Right lung (tissue), 5 donors: ENCODE measurements around the gene ATXN10. TPM values are rescaled to one million over a fixed set of nuclear protein-coding genes. Genes with fewer than 3 reads are reported as not detected.

Experiments
- DNase-seq, 2 donors: peaks; one replicate each; pipeline ENCODE4 v3.0.0-alpha.2; 2013
- polyA plus RNA-seq, 5 donors: library from polyadenylated mRNA; unstranded; fragments of 120-200 nt; gene quantifications; one replicate each; pipeline versions ENCODE4 v1.2.1 to v1.2.3, GENCODE V29; 2013; ENCODE audit warnings: inconsistent platforms in 1 of 5, low replicate concordance in 1 of 5; ENCODE audit not compliant: insufficient read length in 5 of 5, insufficient read depth in 1 of 5

Gene ATXN10
- polyA plus RNA-seq, 5 donors: 226 to 310 (median 249) TPM

GRCh38 chr22:45876136-45877035 lies 204.8 kb downstream of the ATXN10 start:
- no peak for DNase-seq

GRCh38 chr22:45877036-45877380 lies 205.4 kb downstream of the ATXN10 start:
- no peak for DNase-seq

GRCh38 chr22:45877651-45878050 lies 206.0 kb downstream of the ATXN10 start:
- no peak for DNase-seq

GRCh38 chr22:45878051-45878781 lies 206.6 kb downstream of the ATXN10 start:
- no peak for DNase-seq

- DNase-seq: no peak
Observed at GRCh38 chr22:45878901-45879551, 207.4 kb downstream of the ATXN10 start.

- DNase-seq: no peak
Observed at GRCh38 chr22:45879552-45879949, 207.9 kb downstream of the ATXN10 start.

DNA sequence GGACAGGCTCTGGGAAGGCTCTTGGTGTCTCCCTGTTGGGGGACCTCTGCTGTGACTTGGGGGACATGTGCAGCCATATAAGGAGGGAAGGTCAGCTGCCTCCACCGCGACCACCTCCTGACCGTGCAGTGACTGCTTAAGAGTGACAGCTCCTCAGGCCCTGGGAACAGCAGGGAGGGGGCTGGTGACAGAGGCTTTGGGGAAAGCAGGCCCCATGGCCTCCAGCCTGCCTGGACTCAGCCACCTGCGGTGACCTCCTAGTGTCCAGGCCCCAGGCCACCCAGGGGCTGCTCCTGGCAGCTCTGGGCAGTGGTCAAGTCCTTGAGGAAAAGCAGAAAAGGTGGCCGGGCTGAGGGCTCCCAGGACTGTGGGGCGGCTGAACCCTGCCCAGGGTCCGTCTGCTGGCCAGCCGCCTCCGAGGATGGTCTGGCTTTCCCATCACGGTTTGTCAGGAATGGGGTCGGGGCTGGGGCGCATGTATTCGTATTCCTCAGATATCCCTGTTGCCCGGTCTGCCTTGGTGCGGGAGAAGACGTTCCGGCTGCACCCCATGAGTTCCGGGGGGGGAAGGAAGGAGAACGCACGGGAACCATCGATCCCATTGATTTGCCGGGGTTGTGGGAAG lies 208.6 kb downstream of the ATXN10 start:
- DNase-seq: no peak

GRCh38 chr22:45880716-45881523 lies 209.3 kb downstream of the ATXN10 start:
- no peak for DNase-seq

GRCh38 chr22:45881524-45881875 lies 209.9 kb downstream of the ATXN10 start:
- no peak for DNase-seq

- DNase-seq: no peak
Observed at GRCh38 chr22:45882881-45883810, 211.5 kb downstream of the ATXN10 start.

DNA sequence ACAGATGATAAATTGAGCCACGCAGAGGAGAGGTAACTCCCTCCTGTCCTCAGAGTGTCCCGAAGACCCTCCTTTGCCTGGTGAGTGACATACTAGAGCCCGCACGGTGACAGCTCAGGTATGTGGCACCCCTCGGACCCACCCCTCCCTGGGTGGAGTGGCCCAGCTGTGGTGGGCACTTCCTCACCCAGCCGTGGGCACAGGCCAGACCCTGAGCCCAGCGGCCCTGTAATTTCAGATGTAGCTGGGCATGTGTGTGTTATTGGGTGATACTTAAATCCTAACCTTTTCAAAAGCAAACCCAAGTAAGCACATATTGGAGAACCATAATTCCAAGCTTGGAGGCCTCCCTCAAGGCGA lies 212.2 kb downstream of the ATXN10 start:
- DNase-seq: no peak

GRCh38 chr22:45884201-45885062 lies 212.8 kb downstream of the ATXN10 start:
- DNase-seq: no peak

DNA sequence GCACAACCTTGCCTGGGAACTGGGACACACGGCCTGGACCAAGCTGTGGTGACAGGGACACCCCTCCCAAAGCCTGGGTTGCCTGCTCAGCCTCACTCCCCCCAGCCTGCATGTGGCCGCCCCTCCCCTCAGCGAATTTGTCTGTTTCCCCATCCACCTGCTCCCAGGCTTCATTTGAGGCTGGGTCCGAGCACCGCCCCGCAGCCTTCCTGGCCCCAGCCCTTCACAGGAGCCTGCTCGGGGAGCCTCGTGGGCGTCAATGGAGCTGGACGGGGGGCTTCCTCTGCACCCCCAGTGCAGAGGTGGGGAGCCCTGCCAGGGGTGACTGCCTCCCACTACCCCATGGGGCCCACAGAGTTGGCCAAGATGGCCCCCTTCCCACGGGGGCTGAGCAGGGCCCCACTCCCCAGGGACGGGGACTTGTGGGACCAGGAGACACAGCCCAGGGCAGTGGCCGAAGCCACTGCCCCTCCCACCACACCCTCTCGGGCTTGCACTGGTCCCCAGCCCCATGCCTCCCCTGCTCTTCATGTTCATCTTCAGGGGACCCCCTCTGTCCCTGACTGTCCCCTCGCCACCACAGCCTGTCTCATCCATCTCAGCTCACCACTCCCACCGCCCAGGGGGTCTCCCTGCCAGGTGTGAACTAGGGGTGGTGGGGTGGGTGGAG lies 213.7 kb downstream of the ATXN10 start:
- no peak for DNase-seq

DNA sequence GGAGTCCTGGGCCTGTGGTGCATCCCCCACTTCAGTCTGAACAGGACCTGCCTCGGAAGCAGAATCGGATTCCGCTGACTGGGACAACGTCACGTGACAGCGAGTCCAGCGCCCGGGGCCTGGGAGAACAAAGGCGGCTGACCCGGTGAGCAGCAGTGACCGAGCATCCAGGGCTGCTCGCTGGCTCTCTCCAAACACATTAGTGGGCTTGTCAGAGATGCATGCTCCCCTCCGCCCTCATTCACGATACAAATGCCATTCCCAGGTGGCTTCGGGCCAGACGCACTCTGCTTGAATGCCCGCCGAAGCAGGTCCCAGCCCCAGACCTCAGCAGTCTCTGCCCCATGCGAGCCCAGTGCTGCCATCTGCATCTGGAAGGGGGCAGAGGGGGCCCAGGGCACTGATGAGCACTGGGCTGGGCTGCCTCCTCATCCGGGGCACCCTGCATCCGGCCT lies 214.3 kb downstream of the ATXN10 start:
- DNase-seq: no peak

DNA sequence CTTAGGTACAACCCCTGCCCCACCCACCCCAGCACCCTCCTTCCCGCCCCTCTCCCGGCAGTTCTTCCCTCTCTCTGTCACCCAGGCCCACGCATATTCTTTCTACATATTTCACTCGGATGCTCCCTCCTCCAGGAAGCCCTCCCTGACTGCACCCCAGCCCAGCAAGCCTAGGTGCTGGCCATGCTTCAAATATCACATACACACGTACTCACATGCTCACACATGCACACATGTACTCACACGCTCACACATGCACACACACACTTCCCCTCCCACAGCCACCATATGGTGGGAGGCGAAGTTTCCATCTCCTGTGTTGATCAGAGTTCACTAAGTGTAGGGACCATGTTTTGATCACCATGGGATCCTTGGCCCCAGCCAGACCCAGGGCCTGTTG lies 214.9 kb downstream of the ATXN10 start:
- no peak for DNase-seq

DNA sequence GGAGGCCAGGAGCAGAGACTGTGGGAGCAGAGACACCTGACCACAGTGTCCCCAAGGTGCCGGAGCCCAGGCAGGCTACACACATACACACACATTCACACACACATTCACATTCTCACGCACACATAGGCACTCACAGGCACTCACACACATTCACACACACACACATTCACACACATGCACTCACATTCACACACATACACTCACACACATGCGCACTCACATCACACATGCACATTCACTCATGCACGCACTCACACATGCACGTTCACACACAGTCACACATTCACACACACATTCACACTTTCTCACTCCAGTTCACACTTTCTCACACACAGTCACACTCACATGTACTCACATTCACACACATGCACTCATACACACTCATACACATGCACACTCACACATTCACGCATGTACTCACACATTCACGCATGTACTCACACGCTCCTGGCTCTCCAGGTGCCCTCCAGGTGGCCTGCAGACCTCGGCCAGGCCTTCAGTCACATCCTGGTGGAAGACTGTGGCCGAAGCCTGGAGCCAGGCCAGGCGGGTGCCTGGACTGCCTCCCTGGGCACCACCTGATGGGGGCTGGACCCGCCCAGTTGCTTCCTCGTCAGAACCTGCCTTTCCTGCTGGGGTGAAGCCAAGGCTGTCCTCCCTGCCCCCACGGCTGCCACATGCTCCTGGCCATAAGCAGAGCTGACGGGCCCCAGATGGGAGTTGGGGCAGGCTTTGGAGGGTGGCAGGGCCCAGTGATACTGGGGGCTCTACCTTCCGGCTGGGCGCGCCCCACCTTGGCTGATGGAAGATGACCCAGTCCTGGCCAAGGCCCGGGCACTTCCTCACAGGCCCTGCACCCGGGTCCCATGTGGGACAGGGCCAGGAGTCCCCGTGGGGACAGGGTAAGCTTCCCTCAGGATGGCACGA lies 215.8 kb downstream of the ATXN10 start:
- no peak for DNase-seq
